GM21529 (cell line): ENCODE measurements around the gene DNAH6.
A peak's percentile ranks its signal among the peaks of the same experiment; 100 is the strongest.
"Not testable (repeated sequence)": the region's sequence is repeated elsewhere in the genome, so short reads cannot be mapped to it uniquely, and the experiment has no call there.

Experiments
- ATAC-seq: cut with Tn5 transposase; IDR thresholded peaks from one replicate; pipeline ENCODE4 v1.9.1; 2021; ENCODE audit not compliant: unreplicated experiment

DNAH6 gene, protein sequence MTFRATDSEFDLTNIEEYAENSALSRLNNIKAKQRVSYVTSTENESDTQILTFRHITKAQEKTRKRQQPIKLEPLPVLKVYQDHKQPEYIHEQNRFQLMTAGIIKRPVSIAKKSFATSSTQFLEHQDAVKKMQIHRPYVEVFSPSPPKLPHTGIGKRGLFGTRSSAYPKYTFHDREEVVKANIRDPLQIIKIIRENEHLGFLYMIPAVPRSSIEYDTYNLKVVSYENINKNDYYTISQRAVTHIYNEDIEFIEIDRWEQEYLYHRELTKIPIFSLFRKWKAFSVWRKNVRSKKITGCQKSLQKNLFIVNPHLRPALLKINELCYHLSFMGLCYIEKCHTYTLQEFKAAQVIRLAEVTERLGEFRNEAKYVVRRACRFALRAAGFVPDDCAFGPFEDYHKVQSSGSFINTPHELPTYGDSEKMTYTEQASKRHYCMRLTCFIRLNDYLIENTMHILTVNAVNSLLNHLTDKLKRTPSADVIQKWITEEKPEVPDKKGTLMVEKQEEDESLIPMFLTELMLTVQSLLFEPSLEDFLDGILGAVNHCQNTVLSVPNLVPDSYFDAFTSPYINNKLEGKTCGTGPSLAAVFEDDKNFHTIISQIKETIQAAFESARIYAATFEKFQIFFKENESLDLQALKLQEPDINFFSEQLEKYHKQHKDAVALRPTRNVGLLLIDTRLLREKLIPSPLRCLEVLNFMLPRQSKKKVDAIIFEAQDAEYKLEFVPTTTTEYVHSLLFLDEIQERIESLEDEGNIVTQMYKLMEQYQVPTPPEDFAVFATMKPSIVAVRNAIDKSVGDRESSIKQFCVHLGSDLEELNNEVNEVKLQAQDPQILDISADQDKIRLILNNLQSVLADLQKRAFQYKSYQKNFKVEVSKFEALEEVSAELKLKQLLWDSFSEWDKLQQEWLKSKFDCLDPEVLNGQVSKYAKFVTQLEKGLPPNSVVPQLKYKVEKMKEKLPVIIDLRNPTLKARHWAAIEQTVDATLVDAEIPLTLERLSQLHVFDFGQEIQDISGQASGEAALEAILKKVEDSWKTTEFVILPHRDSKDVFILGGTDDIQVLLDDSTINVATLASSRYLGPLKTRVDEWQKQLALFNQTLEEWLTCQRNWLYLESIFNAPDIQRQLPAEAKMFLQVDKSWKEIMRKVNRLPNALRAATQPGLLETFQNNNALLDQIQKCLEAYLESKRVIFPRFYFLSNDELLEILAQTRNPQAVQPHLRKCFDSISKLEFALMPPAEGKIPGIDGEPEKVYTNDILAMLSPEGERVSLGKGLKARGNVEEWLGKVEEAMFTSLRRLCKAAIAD (N-terminal part only)

DNA sequence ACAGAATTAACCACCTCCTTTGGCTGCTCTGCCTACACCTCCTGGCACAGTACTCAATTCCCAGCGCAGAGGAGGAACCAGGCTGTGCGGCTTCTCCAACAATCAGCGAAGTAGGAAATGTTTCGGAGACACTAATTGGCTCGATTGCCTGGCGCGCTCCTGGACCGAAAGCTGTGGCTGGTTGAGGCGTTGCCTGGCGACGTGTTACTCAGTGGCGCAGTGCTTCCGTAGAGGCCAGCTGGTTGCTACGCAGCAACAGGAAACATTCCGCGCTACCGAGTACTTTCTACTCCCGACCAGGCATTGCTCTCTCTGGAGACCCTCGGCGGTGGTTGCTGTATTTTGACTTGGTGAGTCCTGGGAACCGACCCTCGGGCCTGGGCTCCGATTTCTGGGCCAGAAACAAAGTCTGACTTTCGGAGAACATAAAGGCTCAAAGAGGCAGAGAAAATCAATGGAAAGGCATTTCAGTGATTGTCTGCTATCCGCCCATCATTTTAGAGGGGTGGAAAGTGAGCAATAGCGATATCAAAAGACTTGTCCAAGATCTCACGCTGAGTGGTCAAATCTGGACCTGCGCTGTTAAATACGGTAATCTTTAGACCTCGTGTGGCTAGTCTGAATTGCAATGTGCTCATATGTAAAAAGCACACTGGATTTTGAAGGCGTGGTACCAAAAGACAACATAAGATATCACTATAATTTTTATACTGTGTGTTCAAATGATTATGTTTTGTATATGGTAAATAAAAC is at the start of gene DNAH6:
Gene DNAH6, plus strand, starts transcription at position 265 of the 753 bp plus-strand sequence. CDS start 1,329 bp downstream, outside the sequence.
- ATAC-seq, result peak; percentile 99

DNA sequence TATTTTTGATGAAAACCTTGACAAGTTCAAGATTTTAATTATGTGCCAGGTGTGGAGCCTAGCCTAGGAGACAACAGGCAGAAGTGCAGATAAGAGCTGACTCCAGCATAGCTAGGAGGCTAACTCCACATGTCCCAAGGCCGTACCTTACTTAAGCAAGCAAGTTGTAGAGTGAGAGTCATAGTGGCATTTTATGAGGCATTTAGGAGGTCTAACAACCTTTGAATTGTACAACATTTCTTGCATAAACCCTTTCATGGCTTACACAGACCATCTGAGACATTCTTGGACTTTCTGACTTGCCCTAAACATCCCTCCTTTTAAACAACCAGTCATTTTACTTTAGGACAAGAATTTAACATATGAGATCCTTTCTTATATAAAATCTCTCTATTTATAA is 48.9 kb upstream of the DNAH6 start:
- ATAC-seq, result no peak

DNA sequence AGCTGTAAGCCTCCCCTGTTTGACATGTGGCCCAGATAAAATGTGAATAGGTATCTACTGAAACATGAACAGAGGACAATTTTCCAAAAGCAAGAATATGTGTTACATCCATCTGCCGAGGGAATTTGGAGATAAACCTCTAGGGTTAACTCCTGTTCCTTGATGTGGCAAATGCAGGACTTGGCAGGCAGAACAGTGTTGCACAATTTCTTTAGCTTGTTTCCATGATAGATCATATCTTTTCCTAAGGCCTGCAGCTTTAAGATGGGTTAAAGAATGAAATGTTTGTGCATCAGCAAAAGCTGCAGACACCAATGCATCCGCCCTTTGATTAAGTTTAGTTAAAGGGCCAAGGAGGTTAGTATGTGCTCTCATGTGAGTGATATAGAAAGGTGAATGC is 43.9 kb upstream of the DNAH6 start:
- not testable (repeated sequence) for ATAC-seq

DNA sequence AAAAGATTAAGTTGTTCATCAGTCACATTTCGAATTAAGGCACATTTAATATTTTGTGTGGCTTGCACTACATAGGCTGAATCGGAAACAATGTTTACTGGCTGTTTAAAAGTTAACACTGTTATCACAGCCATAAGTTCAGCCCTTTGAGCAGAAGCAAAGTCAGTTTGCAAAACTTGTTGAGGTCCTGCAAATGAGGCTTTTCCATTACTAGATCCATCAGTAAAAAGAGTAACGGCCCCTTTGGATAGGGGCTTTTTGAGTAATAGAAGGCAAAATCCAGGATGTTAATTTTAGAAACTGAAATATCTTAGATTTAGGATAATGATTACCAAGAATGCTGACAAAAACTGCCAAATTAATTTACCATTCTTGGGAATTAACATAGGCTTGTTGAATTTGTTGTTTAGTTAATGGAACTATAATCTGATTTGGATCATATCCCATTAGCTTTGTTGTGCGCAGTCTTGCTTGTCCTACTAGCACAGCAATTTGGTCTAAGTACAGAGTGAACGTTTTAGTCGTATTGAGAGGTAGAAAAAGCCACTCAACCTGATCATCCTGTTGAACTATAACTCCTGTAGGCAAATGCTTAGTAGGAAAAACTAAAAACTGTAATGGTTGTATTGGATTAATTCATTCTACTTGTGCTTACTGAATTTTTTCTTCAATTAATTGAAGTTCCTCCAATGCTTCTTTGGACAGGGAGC is 43.3 kb upstream of the DNAH6 start:
- ATAC-seq, result no peak

DNA sequence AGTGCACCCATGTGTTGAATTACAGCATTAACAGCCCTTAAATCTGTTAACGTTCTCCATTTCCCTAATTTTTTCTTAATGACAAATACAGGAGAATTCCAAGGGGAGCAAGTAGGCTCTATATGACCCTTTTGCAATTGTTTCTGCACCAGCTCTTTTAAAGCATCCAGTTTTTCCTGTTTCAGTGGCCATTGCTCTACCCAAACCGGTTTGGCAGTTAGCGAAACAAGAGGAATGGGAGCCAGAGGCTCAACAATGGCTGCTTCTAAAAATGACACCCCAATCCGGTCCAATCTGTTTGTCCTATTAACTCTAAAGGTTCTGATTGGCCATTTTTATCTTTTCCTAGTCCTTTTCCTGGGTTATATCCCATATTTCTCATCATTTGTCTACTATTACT is 42.1 kb upstream of the DNAH6 start:
- no peak for ATAC-seq

DNA sequence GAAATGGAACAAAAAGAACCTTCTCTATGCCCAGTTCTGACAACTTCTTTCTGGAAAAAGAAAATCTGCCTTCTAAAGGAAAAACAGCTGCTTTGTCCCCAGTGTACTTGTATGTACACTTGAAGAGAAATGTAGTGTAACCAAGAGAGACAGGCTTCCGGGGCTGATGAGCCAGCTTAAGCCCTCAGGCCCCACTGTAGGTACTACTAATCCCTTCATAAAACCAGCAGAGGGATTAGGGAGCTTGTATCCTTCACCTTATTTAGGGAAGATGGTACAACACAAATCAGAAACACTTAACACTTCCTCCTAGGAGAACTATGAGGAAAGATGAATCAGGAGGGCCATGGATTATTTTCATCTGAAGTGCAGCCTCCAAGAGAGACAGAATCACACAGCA is 38.4 kb upstream of the DNAH6 start:
- ATAC-seq, result no peak

DNA sequence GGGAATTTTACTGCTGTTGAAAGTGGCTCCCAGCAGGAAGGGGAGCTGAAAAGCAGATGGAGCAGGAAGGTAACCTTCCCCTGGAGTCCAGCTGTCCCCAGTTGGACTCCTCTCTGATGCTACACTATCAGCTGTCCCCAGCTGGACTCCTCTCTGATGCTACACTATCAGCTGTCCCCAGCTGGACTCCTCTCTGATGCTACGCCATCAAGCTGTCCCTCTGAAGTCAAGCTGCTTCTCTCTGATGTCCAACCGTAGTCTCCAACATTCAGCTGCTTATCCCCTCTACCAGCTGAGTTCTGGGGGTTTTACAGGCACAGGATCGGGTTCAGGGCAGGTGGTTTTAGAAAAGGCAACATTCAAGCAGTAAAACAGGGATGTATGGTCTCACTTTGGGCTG is 37.4 kb upstream of the DNAH6 start:
- no peak for ATAC-seq

DNA sequence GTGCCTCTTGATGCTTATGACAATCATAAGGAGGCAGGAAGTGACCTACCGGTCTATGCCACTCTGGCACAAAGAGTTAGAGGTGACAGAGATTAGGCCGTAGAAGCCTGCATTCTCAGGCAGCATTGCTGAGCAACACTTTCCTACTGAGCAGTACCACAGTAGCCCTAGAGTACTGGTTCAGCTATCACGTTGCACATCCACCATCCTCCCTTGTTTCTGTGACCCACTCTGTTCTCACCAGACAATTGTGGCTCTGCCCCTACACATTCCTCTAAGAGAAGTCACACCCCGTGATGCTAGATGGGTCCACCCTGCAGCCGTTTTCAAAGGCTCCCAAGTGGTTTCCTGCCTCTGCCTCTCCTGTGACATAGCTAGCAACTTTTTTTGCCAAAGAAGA is 34.6 kb upstream of the DNAH6 start:
- no peak for ATAC-seq

DNA sequence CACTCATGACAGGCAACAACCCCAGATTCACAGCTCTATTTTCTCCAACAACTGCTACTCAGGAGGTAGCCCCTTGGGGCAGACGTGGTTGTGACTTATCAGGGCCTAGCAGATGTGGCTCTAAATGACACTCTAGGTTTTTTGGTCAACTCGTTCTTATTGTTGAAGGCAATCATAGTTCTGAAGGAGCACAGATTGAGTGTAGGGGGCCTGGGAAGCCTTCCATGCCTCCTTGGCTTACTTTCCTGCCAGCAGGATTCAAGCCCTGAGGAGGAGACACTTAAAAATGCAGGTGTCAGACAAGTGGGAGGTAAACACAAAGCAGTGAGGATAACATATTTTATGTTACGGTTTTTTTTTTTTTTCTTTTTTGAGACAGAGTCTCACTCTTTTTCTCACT is 33.7 kb upstream of the DNAH6 start:
- ATAC-seq, result no peak

DNA sequence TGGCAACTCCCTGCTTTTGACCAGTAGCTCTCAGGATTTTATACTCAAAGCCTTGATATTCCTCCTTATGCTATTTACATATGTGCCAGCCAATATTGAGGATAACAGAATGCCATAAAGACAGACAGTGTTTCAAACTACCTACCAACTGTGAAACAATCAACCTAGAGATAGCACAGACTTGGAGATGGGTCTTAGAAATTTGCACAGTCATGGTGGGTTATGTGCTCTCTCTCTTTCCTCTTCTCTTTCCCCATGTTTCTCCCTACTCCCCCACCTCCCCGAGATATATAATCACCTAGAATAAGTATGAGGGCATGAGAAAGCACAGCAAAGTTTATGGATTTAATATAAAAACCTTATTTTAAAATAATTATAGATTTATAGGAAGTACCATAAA is 33.0 kb upstream of the DNAH6 start:
- no peak for ATAC-seq

DNA sequence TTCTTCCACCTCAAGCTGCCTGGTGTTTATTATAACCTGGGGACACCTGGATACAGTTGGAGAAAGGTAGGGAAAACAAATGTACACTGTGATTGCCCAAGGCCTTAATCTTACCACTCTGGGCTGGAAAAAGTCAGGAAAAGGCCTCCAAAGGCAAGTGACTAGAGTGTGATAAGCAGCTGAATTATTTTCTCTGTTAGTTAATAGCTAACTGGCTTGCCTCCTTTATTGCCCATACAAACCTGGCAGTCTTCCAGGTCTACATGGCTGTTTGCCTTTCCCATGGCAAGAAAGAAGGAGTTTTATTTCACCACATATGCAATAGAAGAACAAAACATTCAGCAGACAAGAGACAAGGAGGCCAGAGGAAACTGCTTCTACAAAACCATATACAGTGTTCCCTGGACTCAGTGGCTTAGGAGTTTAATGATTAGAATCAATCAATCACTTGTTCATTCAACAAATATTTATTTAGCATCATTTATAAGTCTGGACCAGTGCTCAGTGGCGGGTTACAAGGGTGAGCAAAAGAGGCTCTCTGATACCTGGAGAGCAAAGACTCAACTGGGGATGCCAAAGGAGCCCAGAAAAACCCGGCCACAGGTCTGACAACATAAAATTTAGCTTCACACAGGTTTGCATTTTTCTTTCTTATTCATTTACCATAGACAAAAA is 29.7 kb upstream of the DNAH6 start:
- ATAC-seq, result no peak

DNA sequence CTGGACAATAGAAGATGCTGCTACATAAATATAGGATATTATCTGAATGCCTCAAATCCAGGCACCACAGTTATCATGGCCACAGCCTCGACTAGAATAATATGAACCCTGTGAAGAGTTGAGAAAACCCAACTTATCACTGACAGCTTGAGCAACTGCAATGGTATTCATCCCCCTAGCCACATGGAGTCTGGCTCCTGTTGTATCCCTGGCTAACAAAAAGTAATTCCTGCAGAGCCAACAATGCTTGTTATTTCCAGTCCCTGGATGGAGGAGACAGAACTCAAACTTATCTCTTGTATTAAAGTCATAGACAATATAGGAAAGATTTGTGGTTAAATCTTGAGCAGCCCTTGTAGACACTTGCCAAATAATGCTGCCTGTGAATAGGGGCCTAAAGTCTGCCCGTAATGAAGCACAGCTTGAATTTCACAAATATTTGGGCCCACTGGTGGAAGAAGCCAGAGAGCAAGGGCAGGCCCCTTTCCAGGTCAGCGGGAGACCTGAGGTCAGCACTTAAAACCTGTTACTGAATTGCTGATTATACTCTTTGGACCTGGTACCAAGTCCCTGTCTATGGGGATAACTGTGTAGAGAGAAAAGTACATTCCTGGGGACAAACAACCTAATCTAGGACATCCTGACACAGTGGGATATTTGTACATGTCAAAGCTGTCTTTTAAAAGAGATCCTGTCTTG is 28.9 kb upstream of the DNAH6 start:
- no peak for ATAC-seq

DNA sequence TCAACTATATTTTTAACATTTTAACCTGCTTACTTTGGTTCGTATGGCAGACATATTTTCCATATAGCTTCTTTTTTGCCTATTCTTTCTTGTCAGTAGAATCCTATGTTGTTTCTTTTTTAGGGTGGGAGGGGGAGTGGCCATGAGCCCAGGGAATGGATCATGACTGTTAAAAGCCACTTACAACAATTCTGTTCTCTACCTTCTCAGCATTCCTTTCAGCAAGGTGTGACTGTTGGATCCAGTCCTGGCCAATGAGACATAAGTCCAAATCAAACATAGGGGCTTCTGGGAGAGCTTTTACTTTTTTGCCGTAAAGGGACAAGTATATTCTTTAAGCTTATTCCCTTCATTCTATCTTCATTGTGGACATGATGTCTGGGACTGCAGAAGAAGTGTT is 25.0 kb upstream of the DNAH6 start:
- ATAC-seq, result no peak

DNA sequence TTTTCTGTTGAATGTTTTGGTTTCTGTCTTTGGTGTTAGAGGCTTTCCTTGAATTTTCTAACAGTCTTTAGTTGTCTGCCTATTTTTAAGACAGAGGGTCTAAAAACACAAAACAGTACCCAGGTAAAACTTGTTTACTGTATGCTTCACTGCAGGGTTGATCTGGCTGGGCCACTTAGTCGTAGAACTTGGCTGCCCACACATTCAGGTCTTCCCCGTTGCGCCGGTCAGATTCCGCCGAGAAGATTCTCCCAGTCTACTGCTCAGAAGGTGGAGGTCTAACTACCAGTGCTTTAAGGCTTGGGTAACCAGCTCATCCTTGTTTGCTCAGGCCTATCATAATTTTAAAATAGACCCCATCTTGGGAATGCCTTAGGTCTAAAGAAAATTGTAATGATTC is 24.6 kb upstream of the DNAH6 start:
- ATAC-seq, result no peak

DNA sequence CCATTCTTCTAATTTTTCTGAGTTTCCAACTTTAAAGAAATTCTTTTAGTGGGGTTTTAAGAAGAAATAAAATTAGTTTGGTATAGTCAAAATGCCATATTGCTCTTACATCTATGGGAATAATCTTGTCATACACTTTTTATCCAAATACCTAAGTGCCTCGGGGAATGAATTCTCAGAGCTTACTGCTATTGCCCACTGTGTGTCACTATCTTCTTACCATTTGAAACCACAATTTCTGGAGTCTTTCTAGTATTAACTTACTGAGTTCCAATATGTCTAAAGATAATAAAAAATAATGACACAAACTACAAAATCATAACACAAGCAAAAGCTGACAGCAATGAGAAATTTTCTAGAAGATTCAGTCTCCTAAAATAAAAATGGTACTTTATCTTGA is 23.7 kb upstream of the DNAH6 start:
- no peak for ATAC-seq

DNA sequence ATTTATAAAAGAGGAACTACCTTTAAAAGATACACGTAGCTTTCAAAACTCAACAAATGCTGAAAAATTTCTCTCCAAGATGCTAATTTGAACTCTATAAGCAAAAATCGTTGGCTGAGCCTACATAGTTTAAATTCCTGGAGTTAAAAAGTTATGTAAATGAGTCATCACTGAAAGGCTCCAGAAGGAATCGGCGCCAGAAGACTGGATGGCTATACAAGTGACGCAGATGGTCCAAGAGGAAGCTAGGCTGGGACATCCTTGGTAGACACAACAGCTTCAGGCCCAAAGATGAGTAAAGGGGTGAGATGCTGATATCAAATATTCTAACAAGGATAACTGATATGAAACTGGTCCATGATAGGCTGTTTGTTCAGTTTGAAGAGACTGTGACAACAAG is 22.8 kb upstream of the DNAH6 start:
- ATAC-seq, result no peak

DNA sequence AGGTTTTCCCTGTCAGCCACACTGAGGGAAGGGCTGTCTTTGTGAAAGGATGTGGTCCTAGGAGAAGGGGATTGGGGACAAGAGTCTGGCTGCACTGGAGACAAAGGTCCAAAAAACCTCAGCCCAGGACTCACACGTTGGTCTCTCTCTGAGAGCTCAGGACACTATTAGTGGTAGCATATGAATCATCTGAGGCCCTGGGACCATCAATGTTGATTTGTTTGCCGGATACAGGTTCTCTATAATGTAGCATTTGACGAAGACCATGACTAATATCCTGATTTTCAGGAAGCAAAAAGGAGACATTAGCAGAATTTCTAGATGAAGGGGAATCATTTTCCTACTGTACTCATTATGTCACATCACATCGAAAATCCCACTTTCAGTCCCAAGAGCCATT is 22.2 kb upstream of the DNAH6 start:
- ATAC-seq, result no peak

DNA sequence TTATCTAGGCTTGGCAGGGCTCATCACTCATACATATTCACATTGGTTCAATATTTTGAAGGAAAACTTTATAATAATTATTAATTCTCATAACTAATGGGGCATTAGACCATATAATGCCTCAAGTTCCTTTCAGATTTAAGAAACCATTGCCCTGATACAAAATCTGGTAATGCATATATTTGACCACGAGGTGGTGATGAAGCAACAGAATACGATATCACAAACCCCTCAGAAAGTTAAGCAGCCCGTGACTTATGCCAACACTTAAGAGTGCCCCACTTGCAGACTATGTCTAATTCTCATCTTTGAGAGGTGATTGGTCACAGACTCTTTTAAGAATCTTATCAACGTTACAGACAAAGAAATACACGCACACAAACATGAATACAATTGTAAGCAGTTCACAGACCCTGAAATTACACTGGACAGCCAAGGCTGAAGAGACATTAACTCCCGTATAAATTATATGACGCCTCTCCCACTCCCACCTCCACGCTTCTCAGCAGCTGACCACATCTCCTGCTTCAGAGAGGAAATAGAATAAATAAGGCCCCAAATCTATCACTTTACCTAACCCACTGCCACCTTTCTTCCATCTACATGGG is 20.7 kb upstream of the DNAH6 start:
- peak; percentile 78 for ATAC-seq
